Right forelimb (tissue), 1 donor: ENCODE measurements around the gene CNN3.

Experiments used
- DNase-seq: peaks from one replicate; pipeline ENCODE4 v3.0.0-alpha.2; 2018

Gene CNN3

GRCh38 chr1:94926915-94927404, at the start of gene CNN3:
Gene CNN3 (minus strand): TSS chr1:94927110. CDS start chr1:94926894, 216 bp downstream.
- DNase-seq, result peak; percentile 94

GRCh38 chr1:94974824-94975223, 47.9 kb upstream of the CNN3 start:
- DNase-seq, result no peak

- no peak for DNase-seq
These were observed 47.3 kb upstream of the CNN3 start for GRCh38 chr1:94974241-94974640.

- DNase-seq, result no peak
These were observed 46.5 kb upstream of the CNN3 start for GRCh38 chr1:94973309-94973922.

- DNase-seq, result no peak
These were observed 44.6 kb upstream of the CNN3 start for GRCh38 chr1:94971491-94971924.

GRCh38 chr1:94970783-94971182, 43.9 kb upstream of the CNN3 start:
- DNase-seq, result no peak

GRCh38 chr1:94969137-94969536, 42.2 kb upstream of the CNN3 start:
- DNase-seq, result no peak

GRCh38 chr1:94966033-94966432, 39.1 kb upstream of the CNN3 start:
- no peak for DNase-seq

- DNase-seq, result no peak
These were observed 37.0 kb upstream of the CNN3 start for GRCh38 chr1:94963864-94964263.

GRCh38 chr1:94962409-94963265, 35.7 kb upstream of the CNN3 start:
- no peak for DNase-seq

- DNase-seq, result no peak
These were observed 35.1 kb upstream of the CNN3 start for GRCh38 chr1:94961988-94962387.

GRCh38 chr1:94961582-94961981, 34.7 kb upstream of the CNN3 start:
- DNase-seq, result no peak

GRCh38 chr1:94958081-94958480, 31.2 kb upstream of the CNN3 start:
- no peak for DNase-seq

GRCh38 chr1:94955767-94956632, 29.1 kb upstream of the CNN3 start:
- DNase-seq, result no peak

- DNase-seq, result no peak
These were observed 27.6 kb upstream of the CNN3 start for GRCh38 chr1:94954263-94955220.

GRCh38 chr1:94953746-94954145, 26.8 kb upstream of the CNN3 start:
- no peak for DNase-seq

- no peak for DNase-seq
These were observed 26.2 kb upstream of the CNN3 start for GRCh38 chr1:94953107-94953506.

GRCh38 chr1:94952539-94952938, 25.6 kb upstream of the CNN3 start:
- DNase-seq, result no peak

GRCh38 chr1:94951509-94952208, 24.7 kb upstream of the CNN3 start:
- no peak for DNase-seq

GRCh38 chr1:94951046-94951445, 24.1 kb upstream of the CNN3 start:
- no peak for DNase-seq
